GM12892 (cell line): ENCODE measurements around the gene HEPN1.

ENCODE experiments used
- POLR2AphosphoS5 ChIP-seq: IDR thresholded peaks from 2 replicates; pipeline ENCODE4 v1.6.1; 2011; ENCODE audit warnings: low read depth, low read length, control low read depth
- TAF1 ChIP-seq: IDR thresholded peaks from 2 replicates; pipeline ENCODE4 v1.6.1; 2011; ENCODE audit warnings: low read depth, mild to moderate bottlenecking, control low read depth, low read length, borderline replicate concordance

- TF ChIP-seq POLR2AphosphoS5 (no peak), TAF1 (no peak)
Measured at GRCh38 chr11:124870430-124870829, 48.6 kb upstream of the HEPN1 start.
